Measurements from ENCODE around the gene NEGR1. TPM values are rescaled to one million over a fixed set of nuclear protein-coding genes. Genes with fewer than 3 reads are reported as not detected.

The NEGR1 gene
- total RNA-seq, 2 experiments from 2014 or later = not detected

DNA sequence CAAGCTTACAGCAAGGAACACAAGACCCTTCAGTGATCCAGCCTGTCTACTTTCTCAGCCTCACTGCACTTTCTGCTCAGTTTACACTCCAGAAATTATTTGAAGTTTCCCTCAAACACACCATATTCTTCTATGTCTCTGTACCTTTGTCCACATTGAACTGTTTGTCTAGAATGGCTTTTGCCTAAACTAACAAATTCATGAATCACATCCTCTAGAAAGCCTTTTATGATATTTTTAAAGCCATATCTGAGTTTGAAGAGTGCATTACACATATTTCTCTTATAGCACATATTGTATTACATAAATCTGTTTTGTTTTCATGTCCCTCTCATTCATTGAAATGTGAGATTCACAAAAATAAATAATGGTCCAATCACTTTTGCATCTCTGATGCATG is 755.5 kb downstream of the NEGR1 start:
- H3K27me3 Mint-ChIP-seq = no peaks in the 10 kb centered on the region
- H3K4me3 Mint-ChIP-seq = no peak overlapping the region
- no peaks in the 10 kb centered on the region for H3K9me3 Mint-ChIP-seq

DNA sequence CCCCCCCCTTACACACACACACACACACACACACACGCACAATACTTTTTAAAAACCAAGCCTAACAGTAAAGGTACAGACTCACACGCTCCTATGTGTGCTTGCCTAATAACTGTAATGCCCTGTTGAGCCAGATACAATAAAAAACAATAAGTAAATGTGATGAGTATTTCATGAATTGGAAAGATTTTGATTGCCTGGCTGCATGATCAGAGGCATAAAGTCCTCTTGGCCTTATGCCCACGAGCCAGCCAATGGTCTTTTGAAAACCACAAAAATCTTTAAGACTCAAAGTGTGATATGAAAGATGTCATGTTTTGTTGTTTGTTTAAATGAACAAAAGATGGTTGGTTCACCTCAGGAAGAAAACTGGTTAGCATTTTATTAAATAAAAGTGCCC is 759.6 kb downstream of the NEGR1 start:
- Mint-ChIP-seq H3K36me3 (no peaks in the 10 kb centered on the region), H3K27ac (no peak overlapping the region), H3K4me1 (no peaks in the 10 kb centered on the region), H3K9me3 (no peaks in the 10 kb centered on the region), H3K4me3 (no peak overlapping the region), H3K27me3 (no peaks in the 10 kb centered on the region)
- POLR2A ChIA-PET = no interaction called here
- no peak for ATAC-seq (ENCODE audit: low read depth)
- no peak for DNase-seq

More for the DNA sequence above, 755.5 kb downstream of the NEGR1 start:
- DNase-seq (no peak), ATAC-seq (ENCODE audit: low read depth) (no peak)
- no peaks in the 10 kb centered on the region for H3K4me1 Mint-ChIP-seq
- H3K27ac Mint-ChIP-seq = no peak overlapping the region
- POLR2A ChIA-PET = no interaction called here
- no peaks in the 10 kb centered on the region for H3K36me3 Mint-ChIP-seq

DNA sequence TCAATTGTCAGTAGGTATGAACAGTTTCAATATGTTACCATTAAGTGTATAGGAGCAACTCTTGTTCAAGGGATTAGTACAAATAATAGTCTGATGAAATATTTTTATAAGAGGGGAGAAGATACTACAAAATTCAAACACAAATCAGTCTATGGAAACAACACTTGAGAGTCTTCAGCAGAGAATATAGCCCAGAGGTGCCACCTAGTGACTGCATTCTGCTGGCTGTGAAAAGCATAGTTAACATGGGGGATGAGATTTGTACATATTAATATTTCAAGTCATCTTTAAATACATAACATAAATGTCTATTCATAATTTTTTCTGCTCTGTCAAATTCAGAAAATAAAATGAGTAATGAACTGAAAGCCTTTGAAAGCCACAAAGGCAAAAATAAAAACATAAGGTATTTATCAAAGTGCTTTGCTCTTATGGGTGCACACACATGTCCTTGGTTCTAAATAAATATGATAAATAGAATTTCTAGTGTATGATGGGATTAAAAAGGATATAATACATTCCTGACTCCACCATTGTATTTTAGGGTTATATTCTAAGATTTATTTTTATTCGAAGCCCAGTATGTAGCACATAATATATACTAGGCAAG is 760.6 kb downstream of the NEGR1 start:
- no peak overlapping the region for H3K27ac Mint-ChIP-seq
- H3K4me1 Mint-ChIP-seq = no peaks in the 10 kb centered on the region
- H3K9me3 Mint-ChIP-seq = no peaks in the 10 kb centered on the region
- H3K27me3 Mint-ChIP-seq = no peaks in the 10 kb centered on the region
- POLR2A ChIA-PET = no interaction called here
- no peak for DNase-seq
- no peak for ATAC-seq (ENCODE audit: low read depth)
- no peaks in the 10 kb centered on the region for H3K36me3 Mint-ChIP-seq
- no peak overlapping the region for H3K4me3 Mint-ChIP-seq

DNA sequence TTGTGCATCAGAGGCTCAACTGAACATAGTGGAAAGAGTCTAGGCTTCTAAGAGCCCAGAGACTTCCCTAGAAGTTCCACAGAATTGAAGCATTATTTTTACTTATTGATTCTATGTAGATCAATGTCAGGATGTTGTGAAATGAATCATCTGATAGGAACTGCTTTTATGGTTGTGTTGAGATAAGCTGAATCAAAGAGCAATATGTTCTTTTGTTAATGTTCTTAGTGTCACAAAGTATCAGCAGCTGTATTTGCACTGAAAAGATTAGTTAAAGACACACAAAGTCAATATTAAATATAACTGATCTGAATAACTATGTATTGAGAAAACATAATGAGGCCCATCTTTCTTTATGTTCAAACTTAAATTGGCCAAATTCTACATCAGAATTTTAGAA is 770.8 kb downstream of the NEGR1 start:
- Mint-ChIP-seq H3K27ac (no peak overlapping the region), H3K4me1 (no peaks in the 10 kb centered on the region), H3K9me3 (peaks cover 2% of the 10 kb centered on the region), H3K27me3 (no peaks in the 10 kb centered on the region), H3K36me3 (no peaks in the 10 kb centered on the region), H3K4me3 (no peak overlapping the region)
- POLR2A ChIA-PET = no interaction called here
- DNase-seq = no peak
- no peak for ATAC-seq (ENCODE audit: low read depth)

DNA sequence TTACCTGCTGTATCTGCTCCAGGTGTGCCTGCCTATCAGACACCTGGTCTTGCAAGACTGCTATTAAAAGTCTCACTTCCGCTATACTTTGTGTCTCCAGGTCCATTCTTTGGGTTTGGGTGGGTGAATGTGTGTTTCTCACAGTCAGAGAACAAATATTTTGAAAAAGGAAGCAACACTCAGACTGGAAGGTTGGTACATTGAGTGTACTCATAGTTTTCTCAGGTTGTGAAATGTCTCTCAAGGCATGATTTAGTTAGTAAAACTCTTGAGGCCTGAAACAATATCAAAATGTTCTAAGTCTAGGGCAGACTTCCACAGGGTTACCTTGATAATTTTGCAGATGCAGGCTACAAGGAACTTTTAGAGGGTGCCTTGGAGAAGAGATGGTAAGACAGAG is 771.6 kb downstream of the NEGR1 start:
- no peak overlapping the region for H3K27ac Mint-ChIP-seq
- peaks cover 3% of the 10 kb centered on the region for H3K9me3 Mint-ChIP-seq
- POLR2A ChIA-PET = no interaction called here
- no peaks in the 10 kb centered on the region for H3K36me3 Mint-ChIP-seq
- no peak overlapping the region for H3K4me3 Mint-ChIP-seq
- ATAC-seq (ENCODE audit: low read depth) (no peak), DNase-seq (no peak)
- no peaks in the 10 kb centered on the region for H3K4me1 Mint-ChIP-seq
- no peaks in the 10 kb centered on the region for H3K27me3 Mint-ChIP-seq

DNA sequence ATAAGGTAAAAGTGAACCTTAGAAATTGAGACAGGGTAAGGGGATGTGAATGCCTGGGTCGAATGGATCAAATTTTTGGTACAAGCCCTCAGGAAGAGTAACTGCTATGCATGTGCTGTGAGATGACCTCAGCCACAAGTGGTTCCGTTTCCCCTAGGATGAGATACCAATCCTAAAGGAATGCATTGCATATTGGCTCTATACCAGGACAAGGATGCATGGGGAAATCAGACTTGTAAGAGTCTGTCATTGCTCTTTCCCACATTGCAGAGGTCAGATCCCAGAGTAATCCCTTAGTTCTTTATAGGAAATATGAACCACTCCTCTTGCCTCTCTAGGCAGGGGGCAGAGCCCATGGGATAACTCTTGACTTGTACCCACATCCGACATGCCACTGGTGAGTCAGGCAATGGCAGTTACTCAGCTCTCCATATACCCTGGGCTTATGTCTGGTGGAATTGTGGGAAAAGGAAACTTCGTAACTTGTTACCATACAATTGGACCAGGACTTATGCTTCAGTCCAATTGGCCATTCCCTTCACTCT is 773.2 kb downstream of the NEGR1 start:
- DNase-seq = no peak
- H3K9me3 Mint-ChIP-seq = peaks cover 3% of the 10 kb centered on the region
- H3K4me1 Mint-ChIP-seq = no peaks in the 10 kb centered on the region
- no peak for ATAC-seq (ENCODE audit: low read depth)
- H3K27ac Mint-ChIP-seq = no peak overlapping the region
- H3K27me3 Mint-ChIP-seq = no peaks in the 10 kb centered on the region
- POLR2A ChIA-PET = no interaction called here
- no peak overlapping the region for H3K4me3 Mint-ChIP-seq
- no peaks in the 10 kb centered on the region for H3K36me3 Mint-ChIP-seq

DNA sequence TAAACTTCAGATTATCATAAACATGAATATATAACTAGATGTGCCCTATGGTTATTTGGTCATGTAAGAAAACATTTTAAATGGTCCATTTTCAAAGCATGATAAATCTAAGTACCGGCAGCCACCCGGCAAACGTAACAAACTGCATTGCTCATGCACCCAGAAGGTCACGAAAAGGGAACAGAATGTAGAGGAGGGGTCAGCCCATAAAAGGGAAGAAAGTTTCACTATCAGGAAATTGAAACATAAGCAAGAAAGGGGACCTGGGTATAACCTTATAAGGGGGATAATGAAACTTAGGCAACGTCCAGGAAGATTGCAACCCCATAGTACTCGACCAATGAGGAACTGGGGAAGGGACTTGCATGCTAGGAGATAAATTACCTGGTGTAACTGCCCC is 780.3 kb downstream of the NEGR1 start:
- Mint-ChIP-seq H3K4me1 (no peaks in the 10 kb centered on the region), H3K27me3 (no peaks in the 10 kb centered on the region), H3K27ac (no peak overlapping the region), H3K36me3 (no peaks in the 10 kb centered on the region), H3K9me3 (peaks cover 2% of the 10 kb centered on the region), H3K4me3 (no peak overlapping the region)
- DNase-seq (no peak), ATAC-seq (ENCODE audit: low read depth) (no peak)
- POLR2A ChIA-PET = no interaction called here

DNA sequence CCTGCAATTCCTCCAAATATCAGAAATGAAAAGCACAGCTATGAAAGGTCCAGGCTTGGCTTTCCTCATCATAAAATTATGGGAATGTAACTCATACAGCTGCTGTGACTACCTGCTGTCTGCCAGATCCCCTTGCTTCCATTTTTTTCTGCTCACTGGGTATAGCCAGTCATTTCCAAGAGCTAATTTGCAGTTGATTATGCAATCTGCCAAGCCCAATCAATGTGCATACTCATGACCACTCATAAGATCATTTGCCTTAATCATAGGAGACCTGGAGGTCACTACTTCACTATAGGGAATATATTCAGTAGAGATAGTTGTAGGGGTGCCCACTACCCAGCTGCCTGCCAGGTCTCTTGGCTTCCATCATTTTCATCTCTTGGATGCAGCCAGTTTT is 783.8 kb downstream of the NEGR1 start:
- Mint-ChIP-seq H3K36me3 (no peaks in the 10 kb centered on the region), H3K4me3 (no peak overlapping the region), H3K9me3 (no peaks in the 10 kb centered on the region), H3K4me1 (no peaks in the 10 kb centered on the region), H3K27ac (no peak overlapping the region), H3K27me3 (no peaks in the 10 kb centered on the region)
- POLR2A ChIA-PET = no interaction called here
- DNase-seq (no peak), ATAC-seq (ENCODE audit: low read depth) (no peak)

DNA sequence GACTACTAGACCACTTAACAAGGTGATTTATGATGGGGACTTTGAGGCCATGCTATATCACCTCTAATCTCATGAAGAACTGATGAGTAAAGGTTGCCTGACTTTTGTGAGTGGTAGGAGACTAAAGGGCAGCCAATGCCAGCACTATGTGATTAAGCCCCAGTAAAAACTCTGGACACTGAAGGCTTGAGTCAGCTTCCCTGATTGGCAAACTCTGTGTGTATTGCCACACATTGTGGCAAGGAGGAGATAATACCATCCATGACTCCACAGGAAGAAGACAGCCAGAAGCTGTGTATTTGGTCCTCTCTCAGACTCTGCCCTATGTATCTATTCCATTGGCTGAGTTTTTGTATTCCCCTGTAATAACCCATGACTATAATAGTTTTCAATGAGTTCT is 788.2 kb downstream of the NEGR1 start:
- H3K4me3 Mint-ChIP-seq = no peak overlapping the region
- H3K27ac Mint-ChIP-seq = no peak overlapping the region
- ATAC-seq (ENCODE audit: low read depth) = no peak
- POLR2A ChIA-PET = no interaction called here
- H3K4me1 Mint-ChIP-seq = no peaks in the 10 kb centered on the region
- no peaks in the 10 kb centered on the region for H3K36me3 Mint-ChIP-seq
- no peak for DNase-seq
- no peaks in the 10 kb centered on the region for H3K27me3 Mint-ChIP-seq
- H3K9me3 Mint-ChIP-seq = no peaks in the 10 kb centered on the region

DNA sequence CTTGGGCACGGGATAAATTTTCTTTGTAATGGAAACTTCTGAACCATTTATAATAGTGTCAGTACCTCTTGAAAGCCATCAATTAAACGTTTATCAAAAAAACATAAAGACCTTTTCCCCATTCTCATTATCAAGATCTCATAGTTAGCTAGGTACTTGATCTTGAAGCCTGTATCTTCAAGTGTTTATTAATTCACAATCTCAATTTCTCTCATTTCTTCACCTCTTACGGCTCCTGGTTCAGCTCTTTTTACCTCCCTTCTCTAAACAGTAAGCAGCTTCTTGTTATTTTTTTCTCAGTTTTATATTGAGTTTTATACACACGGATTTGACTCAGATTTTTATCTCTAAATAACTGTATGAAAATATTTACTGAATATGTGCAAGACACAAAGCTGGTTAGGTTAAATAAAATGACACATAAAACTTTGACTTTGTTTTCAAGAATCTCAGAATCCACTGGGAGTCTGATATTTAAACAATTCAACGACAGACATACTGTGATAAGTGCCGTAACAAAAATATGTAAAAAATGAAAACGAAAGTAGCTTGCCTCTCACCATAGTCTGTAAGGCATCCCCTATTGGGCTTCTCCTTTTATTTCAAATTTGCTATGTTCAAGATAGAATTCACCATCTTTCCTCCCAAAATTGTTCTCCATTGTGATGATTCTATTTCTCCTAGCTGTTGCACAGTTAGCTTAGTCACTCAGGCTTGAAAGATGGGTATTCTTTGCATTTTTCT is 789.9 kb downstream of the NEGR1 start:
- POLR2A ChIA-PET = no interaction called here
- Mint-ChIP-seq H3K27ac (no peak overlapping the region), H3K4me1 (no peaks in the 10 kb centered on the region), H3K36me3 (no peaks in the 10 kb centered on the region), H3K9me3 (no peaks in the 10 kb centered on the region), H3K4me3 (no peak overlapping the region), H3K27me3 (no peaks in the 10 kb centered on the region)
- no peak for ATAC-seq (ENCODE audit: low read depth)
- DNase-seq = no peak

DNA sequence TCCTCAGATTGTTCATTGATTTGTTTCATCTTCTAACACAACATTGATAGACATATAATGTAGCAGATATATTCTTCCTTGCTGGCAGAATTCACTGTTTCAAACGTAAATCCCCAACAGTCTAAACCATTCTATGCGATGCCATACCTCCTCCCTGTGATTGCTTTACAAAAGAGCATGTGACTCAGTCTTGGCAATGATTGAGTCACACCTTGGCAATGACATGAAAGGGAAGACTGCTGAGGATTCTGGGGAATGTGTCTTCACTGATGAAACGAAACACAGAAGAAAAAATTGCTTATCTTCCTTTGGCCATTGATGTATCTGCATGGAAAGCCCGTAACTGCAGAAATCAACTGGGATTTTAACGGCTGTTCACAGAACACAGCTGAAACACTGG is 791.9 kb downstream of the NEGR1 start:
- H3K9me3 Mint-ChIP-seq = no peaks in the 10 kb centered on the region
- H3K4me1 Mint-ChIP-seq = no peaks in the 10 kb centered on the region
- H3K27ac Mint-ChIP-seq = no peak overlapping the region
- H3K27me3 Mint-ChIP-seq = no peaks in the 10 kb centered on the region
- DNase-seq (no peak), ATAC-seq (ENCODE audit: low read depth) (no peak)
- POLR2A ChIA-PET = no interaction called here
- no peaks in the 10 kb centered on the region for H3K36me3 Mint-ChIP-seq
- H3K4me3 Mint-ChIP-seq = no peak overlapping the region

DNA sequence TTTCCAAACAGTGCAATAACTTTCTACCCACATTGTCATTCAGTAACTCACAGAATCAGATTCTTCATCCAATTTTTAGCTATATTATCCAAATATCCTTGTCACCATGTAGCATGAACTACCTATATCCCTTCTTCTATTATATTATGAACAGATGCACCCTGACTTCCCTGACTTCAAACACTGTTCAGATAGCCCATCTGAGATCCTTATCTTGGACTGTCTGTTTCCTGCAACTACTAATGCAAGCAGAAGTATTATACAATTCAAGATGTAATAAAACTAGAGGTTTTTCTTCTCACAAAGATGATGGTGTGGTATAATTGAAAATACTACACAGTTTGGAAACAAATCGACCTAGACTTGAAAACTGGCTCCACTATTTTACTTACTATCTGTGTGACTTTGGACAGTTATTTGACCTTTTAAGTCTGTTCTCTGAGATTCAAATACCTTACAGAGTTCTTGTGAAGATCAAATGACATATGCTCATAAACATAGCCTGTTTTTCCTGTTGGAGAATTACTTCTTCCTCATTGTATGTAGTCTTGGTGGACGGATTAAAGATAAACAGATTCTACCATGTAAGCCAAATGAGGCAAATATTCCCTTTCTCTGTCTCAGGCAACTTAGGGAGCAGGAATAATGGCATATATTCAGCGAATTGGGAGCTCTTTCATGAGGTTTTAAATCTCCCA is 793.6 kb downstream of the NEGR1 start:
- H3K4me3 Mint-ChIP-seq = no peak overlapping the region
- H3K4me1 Mint-ChIP-seq = no peaks in the 10 kb centered on the region
- ATAC-seq (ENCODE audit: low read depth) (no peak), DNase-seq (no peak)
- no peaks in the 10 kb centered on the region for H3K36me3 Mint-ChIP-seq
- H3K27ac Mint-ChIP-seq = no peak overlapping the region
- H3K27me3 Mint-ChIP-seq = no peaks in the 10 kb centered on the region
- POLR2A ChIA-PET = no interaction called here
- H3K9me3 Mint-ChIP-seq = no peaks in the 10 kb centered on the region

DNA sequence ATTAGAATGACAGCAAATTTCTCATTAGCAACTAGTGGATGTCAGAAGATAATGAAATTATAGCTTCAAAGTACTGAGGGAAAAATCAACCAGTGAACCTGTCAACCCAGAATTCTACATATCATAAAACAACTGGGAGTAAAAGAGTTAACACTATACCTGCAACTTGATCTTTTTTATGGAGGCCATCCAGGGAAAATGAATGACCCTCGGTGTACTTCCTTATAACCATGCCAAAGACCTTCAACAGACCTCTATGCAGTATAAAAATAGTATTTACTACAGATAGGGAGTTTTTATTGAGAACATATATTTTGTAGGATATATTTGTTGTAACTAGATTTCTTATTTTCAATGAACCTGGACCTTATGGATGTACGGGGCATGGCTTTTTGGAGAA is 809.0 kb downstream of the NEGR1 start:
- POLR2A ChIA-PET = no interaction called here
- H3K4me3 Mint-ChIP-seq = no peak overlapping the region
- no peaks in the 10 kb centered on the region for H3K27me3 Mint-ChIP-seq
- H3K4me1 Mint-ChIP-seq = no peaks in the 10 kb centered on the region
- no peak overlapping the region for H3K27ac Mint-ChIP-seq
- DNase-seq = no peak
- H3K36me3 Mint-ChIP-seq = no peaks in the 10 kb centered on the region
- H3K9me3 Mint-ChIP-seq = no peaks in the 10 kb centered on the region
- no peak for ATAC-seq (ENCODE audit: low read depth)

DNA sequence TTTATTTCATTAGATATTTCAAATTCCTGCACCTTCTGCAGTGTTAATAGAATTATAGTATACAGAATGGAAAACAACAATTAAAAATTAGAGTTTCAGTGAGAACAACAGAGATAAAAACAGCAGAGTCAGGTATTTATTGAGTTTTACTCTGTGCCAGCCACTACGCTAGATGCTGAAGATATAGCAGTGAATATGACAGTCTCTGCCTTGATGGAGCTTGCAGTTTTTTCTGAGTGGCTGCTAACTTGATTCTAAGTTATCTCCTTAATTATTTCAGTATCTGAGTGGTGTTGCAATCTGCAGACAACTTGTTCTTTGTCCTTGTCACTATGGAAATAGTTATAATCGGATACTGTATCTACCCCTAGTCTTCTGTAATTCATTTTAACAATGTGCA is 817.2 kb downstream of the NEGR1 start:
- Mint-ChIP-seq H3K4me3 (no peak overlapping the region), H3K27me3 (no peaks in the 10 kb centered on the region), H3K9me3 (no peaks in the 10 kb centered on the region), H3K27ac (no peak overlapping the region), H3K36me3 (no peaks in the 10 kb centered on the region), H3K4me1 (no peaks in the 10 kb centered on the region)
- DNase-seq = no peak
- POLR2A ChIA-PET = no interaction called here
- ATAC-seq (ENCODE audit: low read depth) = no peak

Data from activated naive CD8-positive, alpha-beta T cell treated with anti-CD3 and anti-CD28 coated beads, Interleukin-2, amount 10 ng/mL, durations not matched to agents 7 days and 5 days (primary cell).